Activated CD8-positive, alpha-beta memory T cell treated with anti-CD3 and anti-CD28 coated beads for 4 hours (primary cell): ENCODE results near the gene NUDCD2.
A peak's percentile ranks its signal among the peaks of the same experiment; 100 is the strongest.
"Not testable (repeated sequence)": the region's sequence is repeated elsewhere in the genome, so short reads cannot be mapped to it uniquely, and the experiment has no call there.

Source experiments
- DNase-seq, 2 donors: peaks; one replicate each; pipeline ENCODE4 v3.0.0-alpha.2; 2020; ENCODE audit warnings: low read depth in 2 of 2

NUDCD2 gene

DNA sequence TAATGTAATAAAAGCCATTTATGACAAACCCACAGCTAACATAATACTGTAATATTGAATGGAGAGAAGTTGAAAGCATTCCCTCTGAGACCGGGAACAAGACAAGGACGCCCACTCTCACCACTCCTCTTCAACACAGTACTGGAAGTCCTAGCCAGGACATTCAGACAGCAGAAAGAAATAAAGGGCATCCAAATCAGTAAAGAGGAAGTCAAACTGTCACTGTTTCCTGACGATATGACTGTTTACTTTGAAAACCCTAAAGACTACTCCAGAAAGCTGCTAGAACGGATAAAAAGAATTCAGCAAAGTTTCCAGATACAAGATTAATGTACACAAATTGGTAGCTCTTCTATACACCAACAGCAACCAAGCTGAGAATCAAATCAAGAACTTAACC is 33.8 kb downstream of the NUDCD2 start:
- DNase-seq: not testable (repeated sequence)

DNA sequence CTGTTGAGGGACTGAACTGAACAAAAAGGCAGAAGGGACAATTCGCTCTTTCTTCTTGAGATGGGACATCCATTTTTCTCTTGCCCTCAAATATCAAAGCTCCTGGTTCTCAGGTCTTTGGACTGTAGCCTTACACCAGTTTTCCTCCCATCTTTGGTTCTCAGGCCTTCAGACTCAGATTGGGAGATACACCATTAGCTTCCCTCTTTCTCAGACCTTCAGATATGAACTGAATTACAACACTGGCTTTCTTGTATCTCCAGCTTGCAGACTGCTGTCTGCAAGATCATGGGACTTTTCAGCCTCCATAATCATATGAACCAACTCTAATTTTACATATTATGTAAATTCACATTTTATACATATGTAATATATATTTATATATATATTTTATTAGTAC is 35.1 kb downstream of the NUDCD2 start:
- DNase-seq: no peak

DNA sequence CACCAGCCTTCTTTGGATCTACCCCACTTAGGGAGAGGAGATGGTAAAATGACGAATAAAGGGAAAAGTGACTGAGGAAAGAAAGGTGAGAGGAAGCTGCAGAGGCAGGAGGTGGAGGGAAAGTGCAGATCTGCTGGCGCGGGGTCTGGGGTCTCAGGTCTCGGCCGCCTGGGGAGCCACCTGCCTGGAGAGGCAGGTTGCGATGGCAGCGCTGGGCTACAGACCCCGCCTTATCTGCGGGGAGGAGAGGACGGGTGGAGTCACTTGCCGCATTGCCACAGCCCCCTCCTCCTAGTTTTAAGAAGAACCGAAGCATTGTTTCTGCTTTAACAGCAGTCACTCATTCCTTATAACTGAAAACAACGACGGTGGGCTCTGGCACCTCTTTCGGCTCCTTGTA is 44.2 kb downstream of the NUDCD2 start:
- DNase-seq: not testable (repeated sequence)

DNA sequence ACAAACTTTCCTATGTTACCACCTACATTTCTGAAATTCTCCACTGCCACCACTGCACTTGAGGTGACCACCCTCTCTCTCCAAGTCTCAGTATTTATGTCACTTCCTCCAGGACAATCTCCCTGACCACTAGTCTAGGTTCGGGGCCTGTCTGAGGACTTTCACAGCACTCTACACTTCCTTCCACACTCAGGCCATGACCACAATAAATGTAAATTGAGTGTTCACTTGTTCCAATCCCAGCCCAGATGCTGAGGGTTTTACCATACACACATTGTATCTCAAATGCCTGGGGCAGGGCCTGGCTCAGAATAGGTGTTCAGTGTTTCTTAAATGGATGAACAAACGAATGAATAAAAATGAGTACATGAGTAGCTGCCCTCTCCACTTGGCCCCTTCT is 49.4 kb downstream of the NUDCD2 start:
- no peak for DNase-seq

DNA sequence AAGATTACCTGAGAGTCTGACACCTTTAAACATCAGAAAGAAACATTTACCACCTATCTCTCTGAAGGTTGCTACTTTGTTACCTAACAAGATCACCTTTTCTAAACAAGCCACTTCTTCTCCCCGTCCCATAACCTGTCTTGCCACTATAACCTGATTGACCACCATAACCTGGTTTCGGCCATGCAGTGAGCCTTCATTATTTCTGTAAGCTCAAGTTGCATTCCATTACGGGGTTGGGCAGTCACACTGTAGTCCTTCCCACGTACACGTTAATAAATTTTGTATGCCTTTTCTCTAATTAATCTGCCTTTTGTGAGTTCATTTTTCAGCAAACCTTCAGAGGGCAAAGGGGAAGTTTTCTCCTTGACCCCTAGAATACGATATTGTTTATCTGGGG is 50.5 kb downstream of the NUDCD2 start:
- DNase-seq: no peak

DNA sequence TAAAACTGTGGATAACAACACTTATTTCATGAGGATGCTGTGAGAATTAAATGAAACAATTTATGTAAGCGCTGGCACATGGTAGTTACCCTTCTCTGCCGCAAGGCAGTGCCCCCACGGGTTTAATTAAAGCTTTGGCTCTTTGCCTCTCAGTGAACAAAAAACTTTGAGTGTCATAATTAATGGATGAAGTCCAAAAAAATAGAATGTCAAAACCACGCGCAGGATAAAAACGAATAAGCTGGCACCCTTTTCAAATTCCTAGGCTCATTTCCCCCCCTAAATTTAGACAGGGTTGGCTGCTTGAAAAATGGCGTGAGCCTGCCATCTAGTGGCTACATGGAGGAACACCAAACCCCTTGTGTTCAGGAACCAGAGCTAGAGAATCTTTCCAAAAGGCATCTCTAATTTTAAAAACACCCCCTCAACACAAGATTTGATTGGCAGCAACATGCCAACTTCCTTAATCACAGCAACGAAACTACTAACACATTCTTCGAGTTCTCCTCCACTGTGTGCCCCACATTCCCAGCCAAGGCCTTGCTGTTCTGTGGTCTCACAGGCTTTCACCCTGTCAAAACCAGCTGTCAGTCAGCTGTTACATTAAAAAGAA is 51.5 kb downstream of the NUDCD2 start:
- peak; percentile 13 to 14 for DNase-seq

DNA sequence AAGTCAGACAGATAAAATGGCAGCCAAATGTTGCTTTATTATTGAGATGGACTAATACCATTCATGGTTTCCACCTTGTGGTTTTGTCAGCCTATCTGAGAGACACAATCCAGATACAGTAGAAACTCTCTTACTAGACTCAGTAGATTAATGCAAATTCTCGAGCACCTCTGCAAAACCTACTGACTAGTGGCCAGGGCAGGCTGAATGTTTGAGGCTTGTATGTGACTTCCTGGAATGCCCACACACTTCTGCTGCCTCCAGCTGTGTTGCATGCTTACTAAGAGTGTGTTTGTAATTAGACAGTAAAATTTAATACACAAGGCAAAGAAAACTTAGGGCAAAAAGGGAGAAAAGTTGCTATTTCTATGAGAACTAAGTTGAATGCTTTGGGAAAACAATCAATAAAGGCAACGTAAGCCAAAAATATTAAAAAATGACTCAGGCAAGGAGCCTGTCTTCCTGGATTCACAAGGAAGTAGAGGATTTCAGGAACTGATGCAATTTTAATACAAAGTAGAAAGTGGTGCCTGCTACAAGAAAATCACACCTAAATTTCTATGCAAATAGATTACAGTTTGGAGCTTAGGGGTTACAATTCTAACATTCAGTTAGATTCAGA is 52.8 kb downstream of the NUDCD2 start:
- DNase-seq: no peak

DNA sequence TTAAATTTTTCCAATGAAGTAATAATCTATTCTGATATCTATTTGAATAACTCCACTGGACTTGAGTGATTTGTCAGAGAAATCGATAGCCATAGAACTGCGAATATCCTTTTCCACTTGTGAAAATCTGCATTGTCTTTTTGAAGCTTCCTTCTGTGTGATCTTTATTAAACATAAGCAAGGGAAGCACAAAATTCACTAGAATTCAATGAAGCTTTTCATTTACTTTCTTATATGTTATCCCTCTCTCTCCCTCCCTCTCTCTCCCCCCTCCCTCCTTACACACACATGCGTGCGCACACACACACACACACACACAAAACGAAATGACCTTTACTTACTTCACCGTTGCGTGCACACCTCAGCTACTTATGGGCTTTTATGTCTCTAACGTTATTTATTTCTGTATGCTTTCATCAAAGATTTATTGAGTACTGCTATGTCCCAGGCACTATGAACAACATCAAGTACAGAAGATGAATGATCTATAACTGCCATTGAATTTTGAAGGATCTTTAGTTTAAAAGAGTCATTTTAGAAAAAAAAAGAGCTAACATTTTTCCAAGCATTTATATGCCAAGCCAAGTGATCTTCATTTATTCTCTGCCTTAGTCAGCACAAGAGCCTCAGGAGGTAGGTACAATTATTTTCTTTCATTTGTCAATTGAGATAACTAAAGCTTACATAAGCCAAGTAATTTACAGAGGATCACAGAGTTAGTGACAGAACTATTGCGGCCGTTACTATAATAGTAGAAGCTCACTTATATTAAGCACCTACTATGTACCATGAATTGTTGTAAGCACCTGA is 55.3 kb downstream of the NUDCD2 start:
- no peak for DNase-seq

DNA sequence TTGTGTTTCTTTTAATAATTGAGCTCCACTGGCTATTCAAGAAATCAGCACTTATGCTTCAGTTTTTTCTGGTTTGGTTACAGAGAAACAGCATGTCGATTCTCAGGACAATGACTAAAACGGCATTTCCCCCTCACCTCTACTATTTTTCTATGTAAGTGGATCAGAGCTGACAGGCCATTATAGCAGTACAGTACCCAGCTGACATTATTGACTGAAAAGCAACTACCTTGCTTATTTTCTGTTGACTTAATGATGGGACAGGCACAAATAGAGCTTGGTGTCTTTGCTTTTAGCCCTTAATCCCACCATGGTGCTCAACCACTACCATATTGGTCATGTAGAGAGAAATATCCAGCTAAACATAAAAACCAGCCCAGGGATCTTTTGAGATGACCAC is 57.9 kb downstream of the NUDCD2 start:
- no peak for DNase-seq

DNA sequence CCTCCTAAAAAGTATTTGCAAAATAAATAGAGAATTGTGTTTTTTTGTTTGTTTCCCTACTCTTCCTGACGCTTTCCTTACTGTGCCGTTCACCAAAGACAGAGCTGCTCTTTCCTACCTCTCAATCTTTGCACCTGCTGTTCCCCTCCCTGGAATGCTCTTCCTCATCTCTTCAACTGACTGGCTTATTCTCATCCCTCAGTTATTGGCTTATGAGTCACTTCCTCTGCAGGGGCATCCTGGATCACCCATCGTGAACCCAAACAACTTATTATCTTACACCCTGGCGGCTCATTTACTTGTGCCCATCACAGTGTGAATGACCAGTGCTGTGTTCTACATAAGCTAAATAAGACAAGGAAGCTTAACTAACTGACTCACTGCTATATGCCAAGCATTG is 58.6 kb downstream of the NUDCD2 start:
- DNase-seq: no peak

DNA sequence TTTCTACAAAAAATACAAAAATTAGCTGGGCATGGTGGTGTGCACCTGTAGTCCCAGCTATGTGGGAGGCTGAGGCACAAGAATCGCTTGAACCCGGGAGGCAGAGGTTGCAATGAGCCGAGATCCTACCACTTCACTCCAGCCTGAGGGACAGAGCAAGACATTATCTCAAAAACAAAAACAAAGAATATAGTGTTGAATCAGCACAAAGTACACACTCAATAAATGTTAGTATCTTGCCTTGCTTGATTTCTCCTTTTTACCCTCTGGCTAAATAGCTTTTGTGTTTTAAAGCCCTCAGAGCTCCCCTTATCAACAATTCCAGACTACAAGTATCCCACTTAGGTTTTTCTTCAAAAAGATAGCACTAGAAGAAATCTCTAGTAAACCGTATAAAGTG is 60.0 kb downstream of the NUDCD2 start:
- no peak for DNase-seq

DNA sequence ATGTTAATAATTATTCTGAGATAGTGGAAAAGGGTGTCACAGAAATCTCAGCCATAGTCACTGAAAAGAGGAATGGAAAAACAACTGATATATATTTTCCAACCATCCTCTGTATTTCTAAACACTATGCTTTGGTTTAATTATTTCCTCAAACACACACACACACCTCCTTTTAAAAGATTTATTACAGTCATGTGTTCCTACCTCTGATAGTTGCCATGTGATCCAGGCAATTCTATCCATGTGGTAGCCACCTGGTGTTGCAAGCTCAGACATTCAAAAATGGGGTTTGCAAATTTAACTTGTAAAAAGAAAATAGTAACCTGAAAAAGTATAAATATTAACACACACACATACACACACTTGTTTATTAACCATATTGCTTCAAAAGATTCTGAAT is 62.5 kb downstream of the NUDCD2 start:
- no peak for DNase-seq

DNA sequence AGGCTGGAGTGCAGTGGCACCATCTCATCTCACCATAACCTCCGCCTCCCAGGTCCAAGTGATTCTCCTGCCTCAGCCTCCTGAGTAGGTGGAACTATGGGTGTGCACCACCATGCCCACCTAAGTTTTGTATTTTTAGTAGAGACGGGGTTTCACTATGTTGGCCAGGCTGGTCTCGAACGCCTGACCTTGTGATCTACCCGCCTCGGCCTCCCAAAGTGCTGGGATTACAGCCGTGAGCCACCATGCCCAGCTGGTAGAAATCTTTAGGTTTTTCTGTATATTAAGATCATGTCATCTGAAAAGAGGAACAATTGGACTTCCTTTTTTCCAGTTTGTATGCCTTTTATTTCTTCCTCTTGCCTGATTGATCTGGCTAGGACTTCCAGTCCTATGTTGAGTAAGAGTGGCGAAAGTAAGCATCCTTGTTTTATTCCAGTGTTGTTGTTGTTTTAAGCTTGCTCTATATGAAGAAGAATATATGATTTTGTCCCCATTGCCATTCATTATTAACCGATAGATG is 63.0 kb downstream of the NUDCD2 start:
- not testable (repeated sequence) for DNase-seq
